ENCODE data around the gene AP4M1. TPM values are rescaled to one million over a fixed set of nuclear protein-coding genes. Genes with fewer than 3 reads are reported as not detected.
A peak's percentile ranks its signal among the peaks of the same experiment; 100 is the strongest.

Gene AP4M1
- total RNA-seq, 1 experiment from 2014 or later: 25.1 TPM

DNA sequence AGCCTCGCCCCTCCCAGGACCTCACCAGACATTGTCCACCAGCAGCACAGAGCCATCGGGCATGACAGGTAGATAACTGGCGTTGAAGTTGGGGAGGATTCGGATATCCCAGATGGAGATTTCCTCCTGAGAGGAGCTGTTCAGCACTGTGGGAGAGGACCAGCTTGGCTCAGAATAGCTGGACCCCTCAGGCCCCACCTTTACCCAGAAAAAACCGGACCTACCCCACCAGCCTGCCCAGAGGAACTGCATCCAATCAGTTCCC, 55.6 kb downstream of the AP4M1 start:
- BruUV-seq (replicated peaks): no TSS peak
- no peak overlapping the region for H3K27ac ChIP-seq (ENCODE audit: low read depth, low read length, poor library complexity, severe bottlenecking)
- POLR2A ChIA-PET (ENCODE audit: low non-redundant PET): no interaction called here
- no peak for TF ChIP-seq EZH2 (IDR thresholded peaks at IDR 0.05; ENCODE audit: borderline replicate concordance, low read depth, low read length, poor library complexity, severe bottlenecking)
- TF ChIP-seq, protein P1, sequence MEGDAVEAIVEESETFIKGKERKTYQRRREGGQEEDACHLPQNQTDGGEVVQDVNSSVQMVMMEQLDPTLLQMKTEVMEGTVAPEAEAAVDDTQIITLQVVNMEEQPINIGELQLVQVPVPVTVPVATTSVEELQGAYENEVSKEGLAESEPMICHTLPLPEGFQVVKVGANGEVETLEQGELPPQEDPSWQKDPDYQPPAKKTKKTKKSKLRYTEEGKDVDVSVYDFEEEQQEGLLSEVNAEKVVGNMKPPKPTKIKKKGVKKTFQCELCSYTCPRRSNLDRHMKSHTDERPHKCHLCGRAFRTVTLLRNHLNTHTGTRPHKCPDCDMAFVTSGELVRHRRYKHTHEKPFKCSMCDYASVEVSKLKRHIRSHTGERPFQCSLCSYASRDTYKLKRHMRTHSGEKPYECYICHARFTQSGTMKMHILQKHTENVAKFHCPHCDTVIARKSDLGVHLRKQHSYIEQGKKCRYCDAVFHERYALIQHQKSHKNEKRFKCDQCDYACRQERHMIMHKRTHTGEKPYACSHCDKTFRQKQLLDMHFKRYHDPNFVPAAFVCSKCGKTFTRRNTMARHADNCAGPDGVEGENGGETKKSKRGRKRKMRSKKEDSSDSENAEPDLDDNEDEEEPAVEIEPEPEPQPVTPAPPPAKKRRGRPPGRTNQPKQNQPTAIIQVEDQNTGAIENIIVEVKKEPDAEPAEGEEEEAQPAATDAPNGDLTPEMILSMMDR (conservative IDR thresholded peaks at IDR 0.05; ENCODE audit: low read depth, low read length): no peak
- H3K36me3 ChIP-seq (ENCODE audit: insufficient read depth, low read length, poor library complexity, severe bottlenecking): peaks cover 25% of the 10 kb centered on the region
- DNase-seq (ENCODE audit: low spot score): no peak
- peak overlapping the region; percentile 89 for H3K4me3 ChIP-seq (ENCODE audit: low read depth, low read length, poor library complexity, severe bottlenecking)
- CTCF ChIA-PET: no interaction called here
- H3K4me1 ChIP-seq (ENCODE audit: insufficient read depth, low read length, poor library complexity, severe bottlenecking): peaks cover 20% of the 10 kb centered on the region
- no peaks in the 10 kb centered on the region for H3K27me3 ChIP-seq (replicated peaks; ENCODE audit: insufficient read depth, low read depth, low read length, poor library complexity)
- no peaks in the 10 kb centered on the region for H3K9me3 ChIP-seq (ENCODE audit: low read depth, low read length, poor library complexity, severe bottlenecking)
- intact Hi-C loops (cut with micrococcal nuclease; ENCODE audit: unreplicated experiment): no loop called here

DNA sequence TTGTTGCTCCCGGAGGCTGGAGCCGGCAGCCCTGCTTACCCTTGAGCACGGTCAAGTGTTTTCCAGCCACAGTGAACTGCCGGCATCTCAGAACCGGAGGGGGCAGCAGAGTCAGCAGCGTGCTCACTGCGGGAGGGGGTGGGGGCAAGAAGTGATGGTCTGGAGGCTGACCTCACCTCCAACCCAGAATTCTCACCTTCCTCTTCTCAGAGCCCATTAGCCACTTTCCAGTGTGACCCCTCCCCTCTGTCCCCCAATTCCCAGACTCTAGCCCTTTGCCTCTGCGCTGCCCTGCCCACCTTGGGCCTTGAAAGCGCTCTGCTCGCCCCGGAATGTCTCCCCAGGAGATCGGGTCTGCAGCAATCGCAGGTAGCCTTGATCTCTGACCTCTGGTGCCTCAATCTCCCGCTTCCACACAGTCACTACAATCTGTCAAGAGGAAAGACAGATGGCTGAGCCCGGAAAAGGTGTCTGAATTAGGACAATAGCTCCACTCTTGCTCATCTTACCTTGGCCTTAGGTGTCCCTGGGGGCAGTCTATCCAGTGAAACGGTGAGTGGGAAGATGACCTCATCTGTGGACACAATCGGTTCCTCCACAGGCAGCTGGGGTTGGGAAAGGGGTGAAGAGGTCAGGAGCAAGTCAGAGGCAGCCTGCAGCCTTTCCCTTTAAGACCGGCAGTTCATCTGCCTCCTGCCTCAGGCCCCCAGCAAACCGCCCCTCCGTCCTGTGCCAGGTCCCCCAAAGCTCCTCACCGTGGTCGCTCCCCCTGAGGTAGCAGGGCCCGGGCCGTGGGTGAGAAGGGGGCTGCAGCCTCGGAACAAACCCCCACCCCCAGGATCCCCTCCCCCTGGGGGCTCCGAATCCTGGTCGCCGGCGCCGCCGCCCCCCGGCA, 56.1 kb downstream of the AP4M1 start:
- H3K27ac ChIP-seq (ENCODE audit: low read depth, low read length, poor library complexity, severe bottlenecking): peak overlapping the region; percentile 85
- no peaks in the 10 kb centered on the region for H3K27me3 ChIP-seq (replicated peaks; ENCODE audit: insufficient read depth, low read depth, low read length, poor library complexity)
- DNase-seq (ENCODE audit: low spot score): no peak
- peaks cover 20% of the 10 kb centered on the region for H3K4me1 ChIP-seq (ENCODE audit: insufficient read depth, low read length, poor library complexity, severe bottlenecking)
- no peaks in the 10 kb centered on the region for H3K9me3 ChIP-seq (ENCODE audit: low read depth, low read length, poor library complexity, severe bottlenecking)
- ChIA-PET POLR2A (ENCODE audit: low non-redundant PET) (no interaction called here), CTCF (interaction anchor here (0.6 kb wide), 1 partner anchor 9 kb away, joined by 3 read pairs; the partner anchor contains the start of gene LAMTOR4)
- TSS peak; percentile 28 for BruUV-seq (replicated peaks)
- TF ChIP-seq, protein P1 (conservative IDR thresholded peaks at IDR 0.05; ENCODE audit: low read depth, low read length): no peak
- TF ChIP-seq EZH2 (IDR thresholded peaks at IDR 0.05; ENCODE audit: borderline replicate concordance, low read depth, low read length, poor library complexity, severe bottlenecking): no peak
- H3K4me3 ChIP-seq (ENCODE audit: low read depth, low read length, poor library complexity, severe bottlenecking): peak overlapping the region; percentile 89
- intact Hi-C loops (cut with micrococcal nuclease; ENCODE audit: unreplicated experiment): loop anchor here (1.0 kb wide), 1 partner anchor 9 kb away; the partner anchor contains the start of gene LAMTOR4
- peaks cover 25% of the 10 kb centered on the region for H3K36me3 ChIP-seq (ENCODE audit: insufficient read depth, low read length, poor library complexity, severe bottlenecking)

Small RNAs within 50 kb of the gene (microRNA-seq; reads per million reads assigned to microRNA genes)
- gene MIR106B: 12,909 reads per million, percentile 96 among the genes with 10 or more reads in this experiment
- gene MIR25: 2,226 reads per million, percentile 88 among the genes with 10 or more reads in this experiment
- gene MIR4658: not detected
- gene MIR93: 25,093 reads per million, percentile 98 among the genes with 10 or more reads in this experiment

Other genes starting within 250 kb of the AP4M1 start
- not detected in 2 replicates for gene OR2AE1, start 224.6 kb upstream of the AP4M1 start, total RNA-seq (2021)
- gene TRIM4, start 182.1 kb upstream of the AP4M1 start, total RNA-seq (2021): 18.3 and 23.4 TPM in 2 replicates
- not detected in 2 replicates for gene GJC3, start 172.0 kb upstream of the AP4M1 start, total RNA-seq (2021)
- gene AZGP1, start 125.6 kb upstream of the AP4M1 start, total RNA-seq (2021): not detected in 2 replicates
- gene ZKSCAN1, start 86.0 kb upstream of the AP4M1 start, total RNA-seq (2021): 66.5 and 69.5 TPM in 2 replicates
- gene ZSCAN21, start 51.9 kb upstream of the AP4M1 start, total RNA-seq (2021): 17.2 and 21.7 TPM in 2 replicates
- gene ZNF3, start 19.9 kb upstream of the AP4M1 start, total RNA-seq (2021): 50.2 and 50.8 TPM in 2 replicates
- gene COPS6, start 12.7 kb upstream of the AP4M1 start, total RNA-seq (2021): 155 and 166 TPM in 2 replicates
- gene MCM7, start 246 bp upstream of the AP4M1 start, total RNA-seq (2021): 399 and 418 TPM in 2 replicates
- 97.3 and 98.8 TPM in 2 replicates for gene TAF6, start 17.7 kb downstream of the AP4M1 start, total RNA-seq (2021)
- 20.2 and 22.2 TPM in 2 replicates for gene CNPY4, start 18.0 kb downstream of the AP4M1 start, total RNA-seq (2021)
- gene MBLAC1, start 25.3 kb downstream of the AP4M1 start, total RNA-seq (2021): 3.0 and 3.1 TPM in 2 replicates
- gene LAMTOR4, start 47.3 kb downstream of the AP4M1 start, total RNA-seq (2021): 84.5 and 90.4 TPM in 2 replicates
- gene TRAPPC14, start 57.1 kb downstream of the AP4M1 start, total RNA-seq (2021): 22.6 and 25.7 TPM in 2 replicates
- 3.2 and 3.5 TPM in 2 replicates for gene GAL3ST4, start 67.0 kb downstream of the AP4M1 start, total RNA-seq (2021)
- 23.3 and 28.4 TPM in 2 replicates for gene GPC2, start 75.7 kb downstream of the AP4M1 start, total RNA-seq (2021)
- gene STAG3, start 76.3 kb downstream of the AP4M1 start, total RNA-seq (2021): 1.2 and 2.4 TPM in 2 replicates
- not detected in 2 replicates for gene PVRIG, start 118.3 kb downstream of the AP4M1 start, total RNA-seq (2021)
- gene SPDYE3, start 206.1 kb downstream of the AP4M1 start, total RNA-seq (2021): not detected in 2 replicates